ENCODE data around the gene ACO2.

Gene ACO2

GRCh38 chr22:41488596-41489385, 19.9 kb downstream of the ACO2 start:
- Histone ChIP-seq H3K4me2 (ENCODE audit: low read depth, low read length, poor library complexity, severe bottlenecking) (no peak overlapping the region), H3K79me2 (ENCODE audit: insufficient read depth, low read length) (peaks cover 64% of the 10 kb centered on the region), H3K9me3 (ENCODE audit: insufficient read depth, low read depth, low read length) (no peaks in the 10 kb centered on the region), H3K36me3 (ENCODE audit: insufficient read depth, low read length) (no peaks in the 10 kb centered on the region), H3K4me1 (ENCODE audit: insufficient read depth, low read length, poor library complexity, severe bottlenecking) (no peaks in the 10 kb centered on the region), H3K4me3 (ENCODE audit: low read length, poor library complexity, severe bottlenecking) (no peak overlapping the region), H3F3A (ENCODE audit: low read depth) (no peaks in the 10 kb centered on the region), H2AFZ (ENCODE audit: low read length) (no peak overlapping the region), H4K20me1 (ENCODE audit: insufficient read depth, low read length, poor library complexity, severe bottlenecking) (no peaks in the 10 kb centered on the region), H3K9ac (ENCODE audit: low read depth, low read length, poor library complexity, severe bottlenecking) (no peak overlapping the region), H3K27me3 (ENCODE audit: insufficient read depth, low read length, poor library complexity, severe bottlenecking) (no peaks in the 10 kb centered on the region), H3K9me2 (replicated peaks; ENCODE audit: low read depth, low read length) (no peaks in the 10 kb centered on the region)
- TF ChIP-seq, protein P1, sequence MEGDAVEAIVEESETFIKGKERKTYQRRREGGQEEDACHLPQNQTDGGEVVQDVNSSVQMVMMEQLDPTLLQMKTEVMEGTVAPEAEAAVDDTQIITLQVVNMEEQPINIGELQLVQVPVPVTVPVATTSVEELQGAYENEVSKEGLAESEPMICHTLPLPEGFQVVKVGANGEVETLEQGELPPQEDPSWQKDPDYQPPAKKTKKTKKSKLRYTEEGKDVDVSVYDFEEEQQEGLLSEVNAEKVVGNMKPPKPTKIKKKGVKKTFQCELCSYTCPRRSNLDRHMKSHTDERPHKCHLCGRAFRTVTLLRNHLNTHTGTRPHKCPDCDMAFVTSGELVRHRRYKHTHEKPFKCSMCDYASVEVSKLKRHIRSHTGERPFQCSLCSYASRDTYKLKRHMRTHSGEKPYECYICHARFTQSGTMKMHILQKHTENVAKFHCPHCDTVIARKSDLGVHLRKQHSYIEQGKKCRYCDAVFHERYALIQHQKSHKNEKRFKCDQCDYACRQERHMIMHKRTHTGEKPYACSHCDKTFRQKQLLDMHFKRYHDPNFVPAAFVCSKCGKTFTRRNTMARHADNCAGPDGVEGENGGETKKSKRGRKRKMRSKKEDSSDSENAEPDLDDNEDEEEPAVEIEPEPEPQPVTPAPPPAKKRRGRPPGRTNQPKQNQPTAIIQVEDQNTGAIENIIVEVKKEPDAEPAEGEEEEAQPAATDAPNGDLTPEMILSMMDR (conservative IDR thresholded peaks at IDR 0.05; ENCODE audit: low read length): no peak
- no peak for TF ChIP-seq EZH2phosphoT487 (IDR thresholded peaks at IDR 0.05; ENCODE audit: borderline replicate concordance)

DNA sequence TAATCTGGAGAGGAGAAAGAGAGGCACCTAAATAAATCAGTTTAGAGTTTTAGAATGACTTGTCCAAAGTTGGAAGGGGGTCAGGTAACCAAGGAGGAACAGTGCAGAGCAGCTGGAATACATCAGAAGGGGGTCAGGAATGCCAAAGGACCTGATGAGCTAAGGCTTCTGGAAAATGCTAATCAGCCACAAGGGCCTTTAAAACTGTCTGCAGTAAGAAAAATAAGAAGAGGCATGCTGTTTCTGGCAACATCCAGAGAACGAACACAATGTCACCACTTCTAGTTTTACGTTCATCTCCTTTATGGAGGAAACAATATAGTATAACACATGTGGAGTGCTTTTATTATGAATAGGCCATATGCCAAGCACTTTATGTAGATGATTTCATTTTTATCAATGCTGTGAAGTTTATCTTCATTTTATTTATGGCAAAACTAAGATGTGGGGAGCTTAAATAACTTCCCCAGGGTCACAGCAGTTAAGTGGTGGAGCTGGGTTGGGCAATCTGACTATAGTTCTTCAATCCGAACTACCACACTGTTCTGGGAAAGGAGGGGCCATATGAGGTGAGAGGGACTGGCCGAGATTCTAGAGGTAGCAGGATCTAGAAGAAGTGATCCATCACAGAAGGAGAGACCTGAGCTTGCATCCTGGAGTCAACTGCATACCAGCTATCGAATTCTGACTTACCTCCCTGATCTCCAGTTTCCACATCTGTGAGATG, 22.6 kb downstream of the ACO2 start:
- Histone ChIP-seq H3K9ac (ENCODE audit: low read depth, low read length, poor library complexity, severe bottlenecking) (no peak overlapping the region), H3K9me2 (replicated peaks; ENCODE audit: low read depth, low read length) (no peaks in the 10 kb centered on the region), H3K4me1 (ENCODE audit: insufficient read depth, low read length, poor library complexity, severe bottlenecking) (no peaks in the 10 kb centered on the region), H3K9me3 (ENCODE audit: insufficient read depth, low read depth, low read length) (no peaks in the 10 kb centered on the region), H3K4me2 (ENCODE audit: low read depth, low read length, poor library complexity, severe bottlenecking) (no peak overlapping the region), H3F3A (ENCODE audit: low read depth) (no peaks in the 10 kb centered on the region), H3K4me3 (ENCODE audit: low read length, poor library complexity, severe bottlenecking) (no peak overlapping the region), H3K36me3 (ENCODE audit: insufficient read depth, low read length) (no peaks in the 10 kb centered on the region), H3K27me3 (ENCODE audit: insufficient read depth, low read length, poor library complexity, severe bottlenecking) (no peaks in the 10 kb centered on the region), H4K20me1 (ENCODE audit: insufficient read depth, low read length, poor library complexity, severe bottlenecking) (no peaks in the 10 kb centered on the region), H2AFZ (ENCODE audit: low read length) (no peak overlapping the region), H3K79me2 (ENCODE audit: insufficient read depth, low read length) (peaks cover 55% of the 10 kb centered on the region)
- no peak for TF ChIP-seq EZH2phosphoT487 (IDR thresholded peaks at IDR 0.05; ENCODE audit: borderline replicate concordance)
- TF ChIP-seq, protein P1 (conservative IDR thresholded peaks at IDR 0.05; ENCODE audit: low read length): no peak

DNA sequence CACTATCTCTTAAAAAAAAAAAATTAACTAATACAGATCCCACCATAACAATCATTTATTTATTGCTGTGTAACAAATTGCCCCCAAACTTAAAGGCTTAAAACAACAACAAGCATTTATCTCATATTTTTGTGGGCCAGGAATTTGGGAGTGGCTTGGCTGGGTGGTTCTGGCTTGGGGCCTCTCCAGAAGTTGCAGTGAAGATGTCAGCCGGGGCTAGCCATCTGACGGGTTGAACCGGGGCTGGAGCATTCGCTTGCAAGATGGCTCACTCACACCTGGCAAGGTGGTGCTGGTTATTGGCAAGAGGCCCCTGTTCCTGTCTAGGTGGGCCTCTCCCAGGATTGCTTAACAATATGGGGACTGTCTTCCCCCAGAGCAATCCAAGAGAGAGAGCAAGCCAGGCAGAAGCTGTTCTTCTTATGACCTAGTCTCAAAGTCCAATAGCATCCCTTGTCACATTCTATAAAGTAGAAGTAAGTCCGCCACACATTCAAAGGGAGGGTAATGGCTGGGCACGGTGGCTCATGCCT, 29.5 kb downstream of the ACO2 start:
- no peaks in the 10 kb centered on the region for H3K9me2 ChIP-seq (replicated peaks; ENCODE audit: low read depth, low read length)
- H3K4me3 ChIP-seq (ENCODE audit: low read length, poor library complexity, severe bottlenecking): no peak overlapping the region
- peaks cover 27% of the 10 kb centered on the region; the same call in 1 of the 2 replicates for H3K36me3 ChIP-seq (ENCODE audit: insufficient read depth, low read length)
- no peaks in the 10 kb centered on the region for H3K4me1 ChIP-seq (ENCODE audit: insufficient read depth, low read length, poor library complexity, severe bottlenecking)
- TF ChIP-seq EZH2phosphoT487 (IDR thresholded peaks at IDR 0.05; ENCODE audit: borderline replicate concordance): no peak
- TF ChIP-seq, protein P1 (conservative IDR thresholded peaks at IDR 0.05; ENCODE audit: low read length): no peak
- H3K4me2 ChIP-seq (ENCODE audit: low read depth, low read length, poor library complexity, severe bottlenecking): no peak overlapping the region
- no peaks in the 10 kb centered on the region for H3K27me3 ChIP-seq (ENCODE audit: insufficient read depth, low read length, poor library complexity, severe bottlenecking)
- H3K9me3 ChIP-seq (ENCODE audit: insufficient read depth, low read depth, low read length): no peaks in the 10 kb centered on the region
- H3K9ac ChIP-seq (ENCODE audit: low read depth, low read length, poor library complexity, severe bottlenecking): no peak overlapping the region
- H4K20me1 ChIP-seq (ENCODE audit: insufficient read depth, low read length, poor library complexity, severe bottlenecking): no peaks in the 10 kb centered on the region
- H2AFZ ChIP-seq (ENCODE audit: low read length): no peak overlapping the region
- H3K79me2 ChIP-seq (ENCODE audit: insufficient read depth, low read length): peaks cover 9% of the 10 kb centered on the region; the same call in 1 of the 2 replicates
- no peaks in the 10 kb centered on the region for H3F3A ChIP-seq (ENCODE audit: low read depth)
